Measurements from ENCODE around the gene COG6.

GRCh38 chr13:39748961-39749360, 93.5 kb downstream of the COG6 start:
- TF ChIP-seq POLR2AphosphoS5 (IDR thresholded peaks at IDR 0.05), result no peak
- no peak for TF ChIP-seq POLR2A (IDR thresholded peaks at IDR 0.05)

All from prostate gland (tissue), 1 donor.